Breast epithelium (tissue), 4 donors: ENCODE results near the gene TRPM3. TPM values are rescaled to one million over a fixed set of nuclear protein-coding genes. Genes with fewer than 3 reads are reported as not detected.

Experiments
- DNase-seq, 2 donors: peaks; one replicate each; pipeline ENCODE4 v3.0.0-alpha.2; 2019; ENCODE audit warnings: low spot score in 2 of 2
- H3K27ac ChIP-seq, 2 donors: fragments of 200-600 bp; sonication (generic) in 1 of 2; one replicate each; pipeline ENCODE4 v1.5.1; 2016 to 2019; ENCODE audit warnings: mild to moderate bottlenecking in 1 of 2
- H3K27me3 ChIP-seq, 2 donors: fragments of 200-600 bp; sonication (generic) in 1 of 2; one replicate each; pipeline versions ENCODE4 v1.5.1 to v1.6.0; 2017 to 2019; ENCODE audit warnings: control low read depth in 1 of 2, mild to moderate bottlenecking in 1 of 2
- H3K36me3 ChIP-seq: fragments of 200-600 bp; one replicate; pipeline ENCODE4 v1.5.1; 2019
- H3K4me1 ChIP-seq, 2 donors: fragments of 200-600 bp; sonication (generic); one replicate each; pipeline ENCODE4 v1.5.1; 2016 to 2019; ENCODE audit warnings: control low read depth in 1 of 2
- H3K4me3 ChIP-seq, 3 donors: fragments of 200-600 bp; sonication (generic); 1 replicate in 2 of 3; 2 replicates in 1 of 3; pipeline ENCODE4 v1.5.1; 2016 to 2019; ENCODE audit warnings: mild to moderate bottlenecking in 3 of 3, moderate library complexity in 2 of 3
- H3K9me3 ChIP-seq, 2 donors: fragments of 200-600 bp; sonication (generic) in 1 of 2; one replicate each; pipeline ENCODE4 v1.5.1; 2016 to 2019; ENCODE audit warnings: control low read depth in 1 of 2
- POLR2A ChIP-seq: fragments of 450-650 bp; IDR thresholded peaks from one replicate; pipeline ENCODE4 v1.6.1; 2016; ENCODE audit warnings: antibody characterized with exemption, mild to moderate bottlenecking, moderate library complexity
- POLR2AphosphoS5 ChIP-seq, 3 donors: sonication (generic); formaldehyde crosslinking; IDR thresholded peaks; one replicate each; pipeline ENCODE4 v1.6.1; 2017; ENCODE audit warnings: antibody characterized with exemption in 3 of 3
- intact Hi-C: fragments of 100-400 bp; cut with DNase I; formaldehyde crosslinking; loops from one replicate; pipeline ENCODE4 v1.15.1; 2023; ENCODE audit warnings: low total_unique reads
- total RNA-seq, 3 donors: library from RNA; depleted of rRNA; stranded (reverse); fragments of >200 nt; gene quantifications; one replicate each; pipeline ENCODE4 v1.1.0, GENCODE V29; 2016
- TF ChIP-seq, protein P1 (sequence below), 3 donors: fragments of 450-650 bp; IDR thresholded peaks; one replicate each; pipeline ENCODE4 v1.5.1; 2016 to 2017; ENCODE audit warnings: antibody characterized with exemption in 3 of 3, mild to moderate bottlenecking in 3 of 3, moderate library complexity in 3 of 3

The TRPM3 gene
- total RNA-seq, 3 donors from 2014 or later: 0.33 to 0.88 (median 0.64) TPM

- H3K9me3 ChIP-seq: no peaks in the 10 kb centered on the region
- no peak overlapping the region for H3K4me3 ChIP-seq
- TF ChIP-seq, protein P1, sequence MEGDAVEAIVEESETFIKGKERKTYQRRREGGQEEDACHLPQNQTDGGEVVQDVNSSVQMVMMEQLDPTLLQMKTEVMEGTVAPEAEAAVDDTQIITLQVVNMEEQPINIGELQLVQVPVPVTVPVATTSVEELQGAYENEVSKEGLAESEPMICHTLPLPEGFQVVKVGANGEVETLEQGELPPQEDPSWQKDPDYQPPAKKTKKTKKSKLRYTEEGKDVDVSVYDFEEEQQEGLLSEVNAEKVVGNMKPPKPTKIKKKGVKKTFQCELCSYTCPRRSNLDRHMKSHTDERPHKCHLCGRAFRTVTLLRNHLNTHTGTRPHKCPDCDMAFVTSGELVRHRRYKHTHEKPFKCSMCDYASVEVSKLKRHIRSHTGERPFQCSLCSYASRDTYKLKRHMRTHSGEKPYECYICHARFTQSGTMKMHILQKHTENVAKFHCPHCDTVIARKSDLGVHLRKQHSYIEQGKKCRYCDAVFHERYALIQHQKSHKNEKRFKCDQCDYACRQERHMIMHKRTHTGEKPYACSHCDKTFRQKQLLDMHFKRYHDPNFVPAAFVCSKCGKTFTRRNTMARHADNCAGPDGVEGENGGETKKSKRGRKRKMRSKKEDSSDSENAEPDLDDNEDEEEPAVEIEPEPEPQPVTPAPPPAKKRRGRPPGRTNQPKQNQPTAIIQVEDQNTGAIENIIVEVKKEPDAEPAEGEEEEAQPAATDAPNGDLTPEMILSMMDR (IDR thresholded peaks at IDR 0.05): no peak
- TF ChIP-seq POLR2AphosphoS5 (IDR thresholded peaks at IDR 0.05): no peak
- TF ChIP-seq POLR2A: no peak
- H3K4me1 ChIP-seq: no peaks in the 10 kb centered on the region
- H3K36me3 ChIP-seq: no peaks in the 10 kb centered on the region
- H3K27ac ChIP-seq: no peak overlapping the region
- no peaks in the 10 kb centered on the region for H3K27me3 ChIP-seq
- DNase-seq: no peak
- intact Hi-C loops: no loop called here
These were observed 347.8 kb downstream of the TRPM3 start for GRCh38 chr9:70773579-70773978.

DNA sequence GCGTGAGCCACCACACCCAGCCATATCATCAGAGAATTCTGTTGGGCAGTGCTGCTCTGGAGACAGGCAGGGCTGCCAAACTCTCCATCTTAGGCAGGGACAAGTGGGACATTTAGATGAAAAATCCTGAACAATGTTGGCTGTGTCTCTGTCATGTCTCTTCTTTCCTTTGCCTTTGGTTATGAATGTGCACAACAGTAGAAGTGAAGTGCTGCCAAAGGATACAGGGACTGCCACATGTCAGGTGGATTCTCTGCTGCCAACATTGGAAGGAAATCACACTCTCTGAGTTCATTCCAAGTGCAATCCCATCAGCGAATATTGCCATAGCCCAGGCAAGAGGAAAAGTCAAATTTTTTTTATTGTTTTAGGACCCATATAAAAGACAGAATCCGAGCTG, 348.8 kb downstream of the TRPM3 start:
- Histone ChIP-seq H3K27me3 (no peaks in the 10 kb centered on the region), H3K4me3 (no peak overlapping the region), H3K9me3 (no peaks in the 10 kb centered on the region), H3K36me3 (no peaks in the 10 kb centered on the region), H3K27ac (no peak overlapping the region), H3K4me1 (no peaks in the 10 kb centered on the region)
- DNase-seq: no peak
- intact Hi-C loops: no loop called here
- TF ChIP-seq POLR2A: no peak

DNA sequence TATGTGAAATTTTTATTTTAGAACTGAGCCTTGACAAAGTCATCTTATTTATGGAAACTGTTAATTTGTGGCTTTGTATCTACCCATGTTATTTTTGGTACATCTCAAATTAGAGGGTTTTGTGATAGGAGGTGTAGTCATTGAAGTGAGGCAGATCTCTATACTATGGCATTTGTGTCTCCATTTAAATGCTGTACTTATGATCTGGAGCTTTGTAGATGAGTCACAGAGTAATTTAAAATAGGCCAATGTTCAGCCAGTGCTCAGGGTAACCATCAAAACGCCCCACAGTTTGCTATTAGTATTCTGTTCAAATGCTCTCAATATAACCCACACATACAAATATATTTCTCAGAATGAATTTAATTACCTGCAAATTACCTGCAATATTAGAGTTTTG, 355.5 kb downstream of the TRPM3 start:
- no peak for DNase-seq
- H3K27me3 ChIP-seq: no peaks in the 10 kb centered on the region
- intact Hi-C loops: no loop called here
- no peak overlapping the region for H3K27ac ChIP-seq
- no peaks in the 10 kb centered on the region for H3K4me1 ChIP-seq
- H3K36me3 ChIP-seq: no peaks in the 10 kb centered on the region
- TF ChIP-seq POLR2AphosphoS5 (IDR thresholded peaks at IDR 0.05) (no peak), POLR2A (no peak)
- TF ChIP-seq, protein P1 (IDR thresholded peaks at IDR 0.05): no peak
- H3K9me3 ChIP-seq: no peaks in the 10 kb centered on the region
- no peak overlapping the region for H3K4me3 ChIP-seq

- no peak for DNase-seq
- TF ChIP-seq, protein P1 (IDR thresholded peaks at IDR 0.05): no peak
- no peak for TF ChIP-seq POLR2AphosphoS5 (IDR thresholded peaks at IDR 0.05)
- Histone ChIP-seq H3K27me3 (no peaks in the 10 kb centered on the region), H3K4me1 (no peaks in the 10 kb centered on the region), H3K27ac (no peak overlapping the region), H3K4me3 (no peak overlapping the region), H3K36me3 (no peaks in the 10 kb centered on the region), H3K9me3 (no peaks in the 10 kb centered on the region)
- intact Hi-C loops: no loop called here
These were observed 360.2 kb downstream of the TRPM3 start for GRCh38 chr9:70761139-70761670.

DNA sequence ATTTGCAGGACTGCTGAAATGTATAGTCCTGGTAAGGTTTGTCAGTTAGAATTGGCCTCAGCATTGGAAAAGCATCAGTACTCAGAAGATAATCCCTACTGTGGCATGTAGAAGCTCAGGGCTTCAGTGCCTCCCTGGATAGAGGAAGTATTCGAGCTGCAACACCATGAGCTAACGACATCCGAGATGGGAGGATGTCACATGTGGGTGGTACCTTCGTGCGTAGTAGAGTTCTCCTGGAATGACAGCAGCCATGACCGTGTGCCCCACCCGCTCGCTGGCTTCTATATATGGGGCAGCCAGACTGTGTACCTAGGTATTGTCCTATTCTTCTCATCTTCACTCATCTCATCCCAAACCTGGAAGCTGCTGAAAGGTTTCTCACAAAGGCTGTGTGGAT, 361.2 kb downstream of the TRPM3 start:
- Histone ChIP-seq H3K4me3 (no peak overlapping the region), H3K27me3 (no peaks in the 10 kb centered on the region), H3K9me3 (no peaks in the 10 kb centered on the region), H3K36me3 (no peaks in the 10 kb centered on the region), H3K27ac (no peak overlapping the region), H3K4me1 (no peaks in the 10 kb centered on the region)
- DNase-seq: no peak
- intact Hi-C loops: no loop called here
- TF ChIP-seq POLR2AphosphoS5 (IDR thresholded peaks at IDR 0.05): no peak
- TF ChIP-seq, protein P1 (IDR thresholded peaks at IDR 0.05): no peak
- TF ChIP-seq POLR2A: no peak

DNA sequence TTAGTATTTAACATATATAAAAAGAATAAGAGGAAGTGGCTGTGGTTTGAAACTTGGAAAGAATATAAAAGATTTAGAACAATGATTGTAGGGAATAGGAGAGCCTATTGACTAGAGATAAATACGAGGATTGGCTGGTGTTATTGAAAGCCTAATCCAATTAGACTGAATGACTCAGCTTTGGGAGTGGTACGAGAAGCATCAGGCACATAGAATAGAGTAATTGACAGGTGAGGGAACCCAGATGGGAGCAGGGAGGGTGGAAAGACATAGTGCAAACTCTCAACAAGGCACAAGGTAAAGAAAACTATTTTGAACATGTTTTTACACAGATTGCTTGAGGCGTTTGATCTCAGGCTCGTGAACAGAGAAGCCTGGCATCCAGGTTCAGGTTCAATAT, 368.1 kb downstream of the TRPM3 start:
- intact Hi-C loops: no loop called here
- Histone ChIP-seq H3K27ac (no peak overlapping the region), H3K36me3 (no peaks in the 10 kb centered on the region), H3K4me1 (no peaks in the 10 kb centered on the region), H3K4me3 (no peak overlapping the region), H3K9me3 (no peaks in the 10 kb centered on the region), H3K27me3 (no peaks in the 10 kb centered on the region)
- DNase-seq: no peak
- TF ChIP-seq POLR2AphosphoS5 (IDR thresholded peaks at IDR 0.05): no peak
- TF ChIP-seq, protein P1 (IDR thresholded peaks at IDR 0.05): no peak
- no peak for TF ChIP-seq POLR2A
